Uterus (tissue), 2 donors: Measurements from ENCODE around the gene MYO9B.

ENCODE experiments used
- POLR2A ChIP-seq, 2 donors: fragments of 450-650 bp; IDR thresholded peaks; one replicate each; pipeline ENCODE4 v1.6.1; 2016; ENCODE audit warnings: antibody characterized with exemption in 2 of 2, mild to moderate bottlenecking in 1 of 2, moderate library complexity in 1 of 2
- TF ChIP-seq, protein P1 (sequence below), 4 experiments: fragments of 200-600 bp in 2 of 4; fragments of 450-650 bp in 2 of 4; sonication (generic) in 2 of 4; IDR thresholded peaks; one replicate each; pipeline ENCODE4 v1.5.1; 2016 to 2019; ENCODE audit warnings: antibody characterized with exemption in 4 of 4, mild to moderate bottlenecking in 2 of 4, moderate library complexity in 1 of 4

DNA sequence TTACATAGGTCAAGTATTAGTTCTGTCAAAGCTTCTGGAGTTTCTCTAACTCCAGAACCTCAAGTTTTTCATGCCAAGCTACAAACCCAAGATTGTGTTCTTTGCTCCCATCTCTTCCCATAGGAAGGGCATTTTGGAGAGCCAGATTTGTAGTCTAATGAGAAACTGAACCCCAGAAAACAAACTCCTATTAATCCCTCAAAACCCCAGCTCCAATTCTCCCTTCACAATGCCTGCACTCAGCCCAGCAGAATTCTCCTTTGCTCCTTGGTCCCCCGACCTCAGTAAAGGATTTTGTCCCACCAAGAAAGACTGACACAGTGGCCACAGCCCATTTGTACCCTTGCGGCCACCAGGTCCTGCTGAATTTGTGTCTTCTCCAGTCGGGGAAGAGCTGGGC, 180.6 kb downstream of the MYO9B start:
- TF ChIP-seq, protein P1, sequence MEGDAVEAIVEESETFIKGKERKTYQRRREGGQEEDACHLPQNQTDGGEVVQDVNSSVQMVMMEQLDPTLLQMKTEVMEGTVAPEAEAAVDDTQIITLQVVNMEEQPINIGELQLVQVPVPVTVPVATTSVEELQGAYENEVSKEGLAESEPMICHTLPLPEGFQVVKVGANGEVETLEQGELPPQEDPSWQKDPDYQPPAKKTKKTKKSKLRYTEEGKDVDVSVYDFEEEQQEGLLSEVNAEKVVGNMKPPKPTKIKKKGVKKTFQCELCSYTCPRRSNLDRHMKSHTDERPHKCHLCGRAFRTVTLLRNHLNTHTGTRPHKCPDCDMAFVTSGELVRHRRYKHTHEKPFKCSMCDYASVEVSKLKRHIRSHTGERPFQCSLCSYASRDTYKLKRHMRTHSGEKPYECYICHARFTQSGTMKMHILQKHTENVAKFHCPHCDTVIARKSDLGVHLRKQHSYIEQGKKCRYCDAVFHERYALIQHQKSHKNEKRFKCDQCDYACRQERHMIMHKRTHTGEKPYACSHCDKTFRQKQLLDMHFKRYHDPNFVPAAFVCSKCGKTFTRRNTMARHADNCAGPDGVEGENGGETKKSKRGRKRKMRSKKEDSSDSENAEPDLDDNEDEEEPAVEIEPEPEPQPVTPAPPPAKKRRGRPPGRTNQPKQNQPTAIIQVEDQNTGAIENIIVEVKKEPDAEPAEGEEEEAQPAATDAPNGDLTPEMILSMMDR (IDR thresholded peaks at IDR 0.05): no peak
- TF ChIP-seq POLR2A (IDR thresholded peaks at IDR 0.05): no peak
